Thyroid gland (tissue), 4 donors: ENCODE measurements around the gene TP63.

ENCODE experiments used
- CTCF ChIP-seq, 6 experiments: fragments of 200-600 bp in 3 of 6; fragments of 450-650 bp in 3 of 6; sonication (generic) in 3 of 6; IDR thresholded peaks; one replicate each; pipeline ENCODE4 v1.5.1; 2016 to 2019; ENCODE audit warnings: antibody characterized with exemption in 6 of 6, mild to moderate bottlenecking in 2 of 6, inconsistent platforms in 1 of 6, moderate library complexity in 1 of 6
- POLR2A ChIP-seq, 2 donors: fragments of 450-650 bp; IDR thresholded peaks; one replicate each; pipeline ENCODE4 v1.6.1; 2017; ENCODE audit warnings: antibody characterized with exemption in 2 of 2, mild to moderate bottlenecking in 2 of 2, moderate library complexity in 1 of 2

DNA sequence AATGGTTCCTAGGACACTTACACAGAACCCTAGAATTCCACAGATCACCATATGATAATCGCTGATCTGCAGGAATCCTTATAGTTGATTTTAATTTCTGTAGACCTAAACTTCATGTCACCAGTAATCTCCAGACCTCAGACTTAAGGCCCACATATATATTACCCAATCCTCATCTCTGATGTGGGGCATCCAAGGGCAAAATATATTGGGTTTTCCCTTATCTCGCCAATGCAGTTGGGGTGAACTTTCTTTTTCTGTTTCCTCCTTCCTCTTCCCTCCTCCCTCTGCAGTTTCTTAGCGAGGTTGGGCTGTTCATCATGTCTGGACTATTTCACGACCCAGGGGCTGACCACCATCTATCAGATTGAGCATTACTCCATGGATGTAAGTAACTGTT is 259.3 kb downstream of the TP63 start:
- no peak for TF ChIP-seq CTCF (IDR thresholded peaks at IDR 0.05)
- TF ChIP-seq POLR2A (IDR thresholded peaks at IDR 0.05), result no peak
